Measurements from ENCODE around the gene ZNF14.

DNA sequence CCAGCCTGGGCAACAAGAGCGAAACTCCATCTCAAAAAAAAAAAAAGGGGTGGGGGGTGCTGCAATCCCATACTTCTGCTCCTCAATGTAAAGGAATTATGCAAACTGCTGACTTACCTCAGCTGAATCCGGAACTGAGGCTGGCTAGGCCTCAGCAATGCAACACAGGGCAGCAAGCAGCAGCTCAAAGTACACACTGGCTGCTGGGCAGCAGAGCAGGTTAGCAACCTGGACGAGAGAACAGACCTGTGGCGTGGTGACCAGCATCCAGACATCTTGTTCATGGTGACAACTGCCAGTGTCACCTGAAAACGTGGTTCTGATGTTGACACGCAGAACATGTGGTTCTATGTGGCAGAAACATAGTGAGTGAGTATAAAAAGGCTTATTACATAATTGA lies 28.1 kb downstream of the ZNF14 start:
- TF ChIP-seq ELF4 (IDR thresholded peaks at IDR 0.05) (no peak), BHLHE40 (IDR thresholded peaks at IDR 0.05; ENCODE audit: borderline replicate concordance) (no peak), FOXA1 (IDR thresholded peaks at IDR 0.05) (no peak), ARNT (IDR thresholded peaks at IDR 0.05) (no peak), ZNF384 (IDR thresholded peaks at IDR 0.05) (no peak), SP1 (IDR thresholded peaks at IDR 0.05) (no peak), LEF1 (IDR thresholded peaks at IDR 0.05; ENCODE audit: borderline replicate concordance) (no peak), FOXM1 (IDR thresholded peaks at IDR 0.05; ENCODE audit: borderline replicate concordance) (no peak), SUZ12 (IDR thresholded peaks at IDR 0.05) (no peak), FOXK2 (IDR thresholded peaks at IDR 0.05) (no peak), HDGF (IDR thresholded peaks at IDR 0.05; ENCODE audit: borderline replicate concordance) (no peak), CTBP1 (IDR thresholded peaks at IDR 0.05; ENCODE audit: borderline replicate concordance) (no peak), TARDBP (IDR thresholded peaks at IDR 0.05) (no peak)
- TF ChIP-seq, protein P1, sequence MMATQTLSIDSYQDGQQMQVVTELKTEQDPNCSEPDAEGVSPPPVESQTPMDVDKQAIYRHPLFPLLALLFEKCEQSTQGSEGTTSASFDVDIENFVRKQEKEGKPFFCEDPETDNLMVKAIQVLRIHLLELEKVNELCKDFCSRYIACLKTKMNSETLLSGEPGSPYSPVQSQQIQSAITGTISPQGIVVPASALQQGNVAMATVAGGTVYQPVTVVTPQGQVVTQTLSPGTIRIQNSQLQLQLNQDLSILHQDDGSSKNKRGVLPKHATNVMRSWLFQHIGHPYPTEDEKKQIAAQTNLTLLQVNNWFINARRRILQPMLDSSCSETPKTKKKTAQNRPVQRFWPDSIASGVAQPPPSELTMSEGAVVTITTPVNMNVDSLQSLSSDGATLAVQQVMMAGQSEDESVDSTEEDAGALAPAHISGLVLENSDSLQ (IDR thresholded peaks at IDR 0.05): no peak
